ENCODE measurements around the gene PPP1R16B.
"Not testable (repeated sequence)": the region's sequence is repeated elsewhere in the genome, so short reads cannot be mapped to it uniquely, and the experiment has no call there.

The PPP1R16B gene

GRCh38 chr20:38794057-38794456, 11.4 kb upstream of the PPP1R16B start:
- not testable (repeated sequence) for DNase-seq

DNA sequence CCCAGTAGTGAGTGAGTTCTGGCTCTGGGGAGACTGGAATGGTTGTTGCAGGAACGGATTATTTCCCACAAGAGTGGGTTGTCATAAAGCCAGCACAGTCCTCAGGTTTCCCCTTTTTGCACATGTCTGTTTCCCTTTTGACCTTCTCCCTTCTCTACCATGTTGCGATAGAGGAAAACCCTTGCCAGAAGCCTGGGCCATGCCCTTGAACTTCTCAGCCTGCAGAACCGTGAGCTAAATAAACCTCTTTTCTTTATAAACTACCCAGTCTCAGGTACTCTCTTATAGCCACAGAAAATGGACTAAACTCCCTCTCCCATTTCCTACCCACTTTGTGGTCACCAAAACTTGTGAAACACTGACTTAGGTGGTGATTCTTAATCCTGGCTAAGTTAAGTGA, 7.2 kb upstream of the PPP1R16B start:
- no peak for DNase-seq

DNA sequence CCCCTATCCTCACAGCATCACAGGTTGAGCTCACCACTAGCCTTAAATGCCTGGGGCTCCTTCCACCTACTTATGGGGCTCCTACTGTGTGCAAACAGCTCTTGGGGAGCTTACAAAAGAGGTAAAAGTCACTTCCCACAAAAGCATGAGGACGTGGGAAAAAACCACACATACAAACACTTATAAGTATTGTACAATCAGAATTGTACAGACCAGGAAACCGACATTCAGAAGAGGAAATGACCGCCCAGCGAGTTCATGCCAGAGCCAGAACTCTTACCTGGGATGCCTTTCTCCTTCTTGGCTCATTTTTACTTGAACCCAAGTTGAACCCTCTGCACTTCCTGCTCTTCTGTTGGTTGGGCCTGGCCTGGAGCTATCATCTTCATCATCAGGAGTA, 6.3 kb upstream of the PPP1R16B start:
- DNase-seq: no peak

DNA sequence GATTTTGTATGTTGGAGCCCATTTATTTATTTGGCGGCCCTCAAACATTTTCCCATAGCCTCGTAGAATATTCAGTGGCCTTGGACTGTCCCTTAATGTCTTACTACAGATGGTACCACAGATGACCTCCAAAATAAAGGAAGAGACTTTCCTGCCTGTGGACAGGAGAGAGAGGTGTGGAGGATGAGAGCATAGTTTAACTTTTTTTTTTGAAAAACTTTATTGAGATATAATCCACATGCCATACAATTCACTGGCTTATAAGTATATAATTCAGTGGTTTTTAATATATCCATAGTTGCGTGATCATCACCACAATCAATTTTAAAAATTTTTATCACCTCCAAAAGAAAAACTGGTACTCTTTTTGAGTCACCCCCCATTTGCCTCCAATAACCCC, 4.6 kb upstream of the PPP1R16B start:
- no peak for DNase-seq

GRCh38 chr20:38804221-38804620, 1.3 kb upstream of the PPP1R16B start:
- DNase-seq: no peak

DNA sequence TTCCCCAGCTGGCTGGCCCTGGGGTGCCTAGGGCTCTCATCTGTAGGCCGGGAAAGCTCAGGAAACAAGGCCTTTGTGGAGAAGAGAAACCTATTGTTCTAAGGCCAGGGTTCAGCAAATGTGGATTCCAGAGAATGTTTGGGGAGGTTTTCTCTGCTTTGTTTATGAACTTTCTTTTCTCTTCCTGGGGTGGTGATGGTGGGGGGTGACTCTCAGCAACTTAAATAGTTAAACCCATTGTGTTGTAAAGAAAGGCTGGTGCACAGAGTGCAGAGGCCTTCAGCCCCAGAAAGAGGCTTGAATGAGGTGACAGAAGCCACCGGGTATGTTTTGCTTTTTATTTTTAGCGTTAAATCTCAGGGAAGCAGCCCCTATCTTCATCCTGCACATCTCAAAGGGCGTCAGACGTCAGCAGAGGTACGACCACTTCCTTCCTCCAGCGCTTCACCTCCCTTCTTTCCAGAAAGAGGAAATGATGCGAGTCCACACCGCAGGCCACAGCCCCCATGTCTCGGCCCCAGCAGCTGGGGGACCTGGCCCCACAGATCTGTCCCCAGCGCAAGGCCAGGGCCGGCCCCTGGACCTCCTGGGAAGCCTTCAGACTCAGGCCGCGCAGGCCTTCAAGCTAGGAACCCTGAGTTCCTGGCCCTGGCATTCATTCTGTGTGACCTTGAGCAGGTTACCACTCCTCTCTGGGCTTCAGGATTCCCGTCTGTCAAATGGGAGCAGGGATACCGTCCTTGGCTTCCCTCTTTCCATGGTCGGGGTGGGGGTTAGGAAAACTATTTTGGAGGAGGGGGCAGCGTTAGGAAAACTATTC, 605 bp upstream of the PPP1R16B start:
- DNase-seq: peak; percentile 70

- peak; percentile 55 for DNase-seq
Measured at GRCh38 chr20:38805958-38806854, 709 bp downstream of the PPP1R16B start.

GRCh38 chr20:38806855-38807655, 1.6 kb downstream of the PPP1R16B start:
- peak; percentile 41 for DNase-seq

- no peak for DNase-seq
Measured at GRCh38 chr20:38809942-38810341, 4.4 kb downstream of the PPP1R16B start.

DNA sequence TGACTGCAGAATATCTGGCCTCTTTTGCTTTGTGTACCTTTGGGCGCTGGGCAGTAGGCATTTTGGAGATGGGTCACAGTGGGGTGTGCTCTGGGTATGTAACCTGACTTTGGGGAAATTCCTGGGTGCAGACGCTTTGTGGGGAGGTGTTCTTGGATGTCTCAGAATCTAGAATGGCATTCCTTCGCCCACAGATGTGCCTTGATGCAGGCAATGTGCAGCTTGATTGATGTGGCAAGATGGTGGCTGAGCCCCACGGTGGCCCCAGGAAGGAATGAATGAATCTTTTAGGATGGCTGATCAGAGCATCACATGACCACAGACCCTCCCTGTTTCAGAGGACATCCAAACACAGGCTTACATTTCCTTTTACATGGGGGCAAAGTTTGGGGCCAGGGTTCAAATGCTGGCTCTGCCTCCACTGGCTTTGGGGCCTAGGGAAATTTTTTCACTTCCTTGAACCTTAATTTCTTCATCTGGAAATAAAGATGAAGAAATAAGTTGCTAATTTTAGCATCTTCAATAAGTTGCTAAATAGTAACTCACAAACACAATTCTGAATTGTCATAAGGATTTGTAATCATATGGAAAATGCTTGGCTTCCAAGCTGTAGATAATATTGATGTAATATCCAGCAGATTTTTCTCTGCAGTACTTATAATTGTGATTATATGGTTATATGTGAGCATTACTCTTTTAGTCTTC, 5.6 kb downstream of the PPP1R16B start:
- DNase-seq: no peak

DNA sequence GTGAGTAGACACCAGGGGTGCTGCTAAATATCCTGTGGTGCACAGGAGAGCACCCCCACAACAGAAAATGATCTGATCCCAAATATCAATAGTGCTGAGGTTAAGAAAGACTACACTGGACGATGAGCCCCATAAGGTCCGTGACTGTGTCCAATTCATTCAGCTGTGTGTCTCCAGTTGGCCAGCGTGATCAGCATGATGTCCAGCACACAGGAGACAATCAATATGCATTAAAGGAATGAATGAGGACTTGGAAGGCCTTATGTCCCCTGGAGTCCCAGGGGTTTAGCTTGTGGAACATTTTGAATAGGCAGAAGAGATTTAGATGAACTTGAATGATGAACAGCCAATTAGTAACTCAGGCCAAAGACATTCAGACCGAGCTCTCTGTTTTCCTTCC, 6.3 kb downstream of the PPP1R16B start:
- DNase-seq: no peak

GRCh38 chr20:38812182-38812581, 6.7 kb downstream of the PPP1R16B start:
- no peak for DNase-seq

DNA sequence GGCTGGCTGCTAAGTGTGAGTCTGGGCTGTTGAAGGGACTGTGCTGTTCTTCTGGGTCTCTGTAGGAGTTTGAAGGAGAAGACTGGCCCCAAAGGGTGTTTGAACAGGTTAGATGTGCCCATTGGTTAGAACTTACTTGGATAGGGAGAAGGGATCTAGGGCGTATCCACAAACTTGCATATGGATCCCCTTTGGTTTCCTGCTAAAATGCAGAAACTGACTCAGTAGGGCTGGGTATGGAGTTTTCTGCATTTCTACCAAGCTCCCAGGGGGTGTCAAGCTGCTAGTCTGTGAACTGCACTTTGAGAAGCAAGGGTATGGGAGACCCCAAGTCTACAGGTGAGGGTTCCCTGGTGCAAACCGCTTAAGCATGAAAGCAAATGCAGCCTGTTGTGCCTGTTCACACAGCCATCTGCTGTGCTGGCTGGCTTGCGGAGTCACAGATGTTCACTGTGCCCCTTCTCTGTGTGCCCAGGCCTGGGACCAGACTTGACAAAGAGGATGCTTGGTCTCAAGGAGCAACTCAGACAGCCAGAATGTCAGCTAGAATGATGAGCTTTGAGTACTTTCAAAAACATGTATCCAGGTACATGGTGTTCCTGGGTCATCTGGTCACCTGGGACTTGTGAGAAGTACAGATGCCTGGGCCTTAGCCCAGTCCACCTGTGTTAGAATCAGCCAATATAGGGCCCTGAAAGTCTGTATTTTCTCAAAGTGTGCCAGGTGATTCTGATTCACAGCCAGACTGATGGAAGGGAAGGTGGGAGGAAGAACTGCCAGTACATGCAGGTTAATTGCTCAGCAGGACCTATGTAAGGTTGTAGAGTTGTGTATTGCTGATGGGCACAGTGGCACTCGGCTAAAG, 7.4 kb downstream of the PPP1R16B start:
- DNase-seq: no peak

- not testable (repeated sequence) for DNase-seq
Measured at GRCh38 chr20:38813574-38813962, 8.1 kb downstream of the PPP1R16B start.

- no peak for DNase-seq
Measured at GRCh38 chr20:38815446-38815845, 9.9 kb downstream of the PPP1R16B start.

DNA sequence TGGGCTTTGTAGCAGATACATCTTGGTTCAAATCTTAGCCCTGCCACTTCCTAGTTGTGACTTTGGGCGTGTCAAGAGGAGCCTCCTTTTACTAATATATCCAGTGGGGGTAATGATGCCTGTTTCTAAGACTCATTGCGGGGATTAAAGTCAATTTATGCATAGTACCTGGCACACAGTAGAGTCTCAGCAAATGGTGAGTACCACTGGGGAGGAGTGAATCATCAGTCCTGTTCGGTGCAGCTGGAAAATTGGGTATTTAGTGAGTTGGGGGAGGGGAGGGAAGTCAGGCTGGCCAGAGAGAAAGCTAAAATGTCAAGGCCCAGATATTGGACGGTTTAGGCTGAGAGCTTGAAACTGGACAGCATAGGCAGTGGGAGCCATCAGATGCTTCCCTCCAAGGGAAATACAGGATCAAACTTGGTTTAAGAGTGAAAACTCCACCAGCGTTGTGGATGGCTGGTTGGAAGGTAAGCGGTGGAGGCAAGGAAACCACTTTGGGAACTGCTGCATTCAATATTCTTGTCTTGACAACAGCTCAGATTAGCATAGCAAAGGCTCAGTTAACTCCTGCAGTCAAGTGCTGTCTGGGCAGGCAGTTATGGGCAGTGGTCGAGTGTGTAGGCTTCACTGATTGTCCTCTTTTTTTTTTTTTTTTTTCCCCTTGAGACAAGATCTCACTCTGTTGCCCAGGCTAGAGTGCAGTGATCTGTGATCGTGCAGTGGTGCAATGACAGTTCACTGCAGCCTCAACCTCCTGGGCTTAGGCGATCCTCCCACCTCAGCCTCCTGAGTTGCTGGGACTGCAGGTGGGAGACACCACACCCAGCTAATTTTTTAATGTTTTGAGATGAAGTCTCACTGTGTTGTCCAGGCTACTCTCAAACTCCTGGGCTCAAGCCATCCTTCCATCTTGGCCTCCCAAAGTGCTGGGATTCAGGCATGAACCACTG, 12.9 kb downstream of the PPP1R16B start:
- no peak for DNase-seq

DNA sequence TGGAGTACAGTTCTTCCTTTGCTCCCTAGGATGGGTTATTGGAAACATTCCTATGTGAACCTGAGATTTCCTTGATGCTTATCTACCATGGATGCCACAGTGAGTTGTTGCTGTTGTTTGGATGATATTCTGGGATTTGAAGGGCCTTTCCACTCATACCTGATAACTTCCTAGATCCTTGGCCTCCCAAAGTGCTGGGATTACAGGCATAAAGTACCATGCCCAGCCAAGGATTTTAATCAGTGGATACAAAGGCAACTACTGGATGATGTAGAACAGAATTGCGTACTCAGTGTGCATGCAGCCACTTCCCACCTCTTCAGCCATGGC, 20.0 kb downstream of the PPP1R16B start:
- DNase-seq: no peak

- DNase-seq: no peak
Measured at GRCh38 chr20:38825901-38826625, 20.6 kb downstream of the PPP1R16B start.

GRCh38 chr20:38827770-38828281, 22.3 kb downstream of the PPP1R16B start:
- DNase-seq: no peak

Measured in activated CD8-positive, alpha-beta memory T cell treated with anti-CD3 and anti-CD28 coated beads, Interleukin-2, amount 50 U/mL, for 4 hours (primary cell).